Prostate gland (tissue), 2 donors: Measurements from ENCODE around the gene MICAL3. TPM values are rescaled to one million over a fixed set of nuclear protein-coding genes. Genes with fewer than 3 reads are reported as not detected.
"Not testable (repeated sequence)": the region's sequence is repeated elsewhere in the genome, so short reads cannot be mapped to it uniquely, and the experiment has no call there.

ENCODE experiments used
- DNase-seq: peaks from one replicate; pipeline ENCODE4 v3.0.0-alpha.2; 2019; ENCODE audit warnings: low spot score
- H3K27ac ChIP-seq, 2 donors: fragments of 200-600 bp; sonication (generic); 2 replicates each; pipeline ENCODE4 v1.5.1; 2017 to 2019
- H3K27me3 ChIP-seq: fragments of 200-600 bp; sonication (generic); replicated peaks from 2 replicates; pipeline ENCODE4 v1.5.1; 2019; ENCODE audit not compliant: insufficient read depth
- H3K36me3 ChIP-seq, 2 donors: fragments of 200-600 bp; sonication (generic); 1 replicate in 1 of 2; 2 replicates in 1 of 2; pipeline versions ENCODE4 v1.5.1 to v1.8.1; 2017 to 2019
- H3K4me1 ChIP-seq: fragments of 200-600 bp; sonication (generic); replicated peaks from 2 replicates; pipeline ENCODE4 v1.5.1; 2019
- H3K4me3 ChIP-seq, 2 donors: fragments of 200-600 bp; sonication (generic); 2 replicates each; pipeline ENCODE4 v1.5.1; 2017 to 2019
- H3K9me3 ChIP-seq: fragments of 200-600 bp; sonication (generic); 2 replicates; pipeline ENCODE4 v1.5.1; 2017
- POLR2A ChIP-seq: fragments of 450-650 bp; IDR thresholded peaks from one replicate; pipeline ENCODE4 v1.6.1; 2016; ENCODE audit warnings: antibody characterized with exemption, mild to moderate bottlenecking
- POLR2AphosphoS5 ChIP-seq: sonication (generic); formaldehyde crosslinking; IDR thresholded peaks from one replicate; pipeline ENCODE4 v1.6.1; 2017; ENCODE audit warnings: antibody characterized with exemption
- WGBS: methylation state at CpG from one replicate; pipeline ENCODE4 v1.1.5; 2018; 5-methylcytosine and 5-hydroxymethylcytosine counted together
- intact Hi-C: fragments of 100-400 bp; cut with DNase I; formaldehyde crosslinking; loops from one replicate; pipeline ENCODE4 v1.14.2; 2022
- total RNA-seq, 2 donors: library from RNA; depleted of rRNA; stranded (reverse); fragments of >200 nt; gene quantifications; one replicate each; pipeline ENCODE4 v1.1.0, GENCODE V29; 2016
- TF ChIP-seq, protein P1 (sequence below), 4 experiments: fragments of 200-600 bp in 2 of 4; fragments of 450-650 bp in 2 of 4; sonication (generic) in 2 of 4; IDR thresholded peaks; 1 replicate in 3 of 4; 2 replicates in 1 of 4; pipeline ENCODE4 v1.5.1; 2016 to 2019; ENCODE audit warnings: antibody characterized with exemption in 4 of 4, mild to moderate bottlenecking in 2 of 4, moderate library complexity in 2 of 4

MICAL3 gene
- total RNA-seq, 2 donors from 2014 or later = 58.6 to 78.7 TPM

DNA sequence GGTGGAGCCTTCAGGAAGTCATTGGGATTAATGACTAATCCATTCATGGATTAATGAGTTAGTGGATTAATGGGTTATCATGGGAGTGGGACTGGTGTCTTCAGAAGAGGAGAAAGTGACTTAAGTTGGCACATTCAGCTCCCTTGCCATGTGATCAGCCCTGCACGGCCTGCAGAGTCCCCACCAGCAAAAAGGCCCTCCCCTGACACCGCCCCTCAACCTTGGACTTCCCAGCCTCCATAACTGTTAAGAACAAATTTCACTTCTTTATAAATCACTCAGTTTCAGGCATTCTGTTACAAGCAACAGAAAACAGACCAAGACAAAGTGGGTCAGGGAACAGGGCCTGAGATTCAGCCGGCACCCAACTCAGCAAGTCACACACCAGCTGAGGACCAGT lies 85.3 kb downstream of the MICAL3 start:
- H3K9me3 ChIP-seq = no peaks in the 10 kb centered on the region
- H3K4me3 ChIP-seq = no peak overlapping the region
- intact Hi-C loops = no loop called here
- H3K4me1 ChIP-seq = peaks cover 4% of the 10 kb centered on the region
- no peaks in the 10 kb centered on the region for H3K36me3 ChIP-seq
- H3K27ac ChIP-seq = no peak overlapping the region
- H3K27me3 ChIP-seq = no peaks in the 10 kb centered on the region
- no peak for DNase-seq
- no peak for TF ChIP-seq POLR2AphosphoS5
- no peak for TF ChIP-seq POLR2A
- TF ChIP-seq, protein P1, sequence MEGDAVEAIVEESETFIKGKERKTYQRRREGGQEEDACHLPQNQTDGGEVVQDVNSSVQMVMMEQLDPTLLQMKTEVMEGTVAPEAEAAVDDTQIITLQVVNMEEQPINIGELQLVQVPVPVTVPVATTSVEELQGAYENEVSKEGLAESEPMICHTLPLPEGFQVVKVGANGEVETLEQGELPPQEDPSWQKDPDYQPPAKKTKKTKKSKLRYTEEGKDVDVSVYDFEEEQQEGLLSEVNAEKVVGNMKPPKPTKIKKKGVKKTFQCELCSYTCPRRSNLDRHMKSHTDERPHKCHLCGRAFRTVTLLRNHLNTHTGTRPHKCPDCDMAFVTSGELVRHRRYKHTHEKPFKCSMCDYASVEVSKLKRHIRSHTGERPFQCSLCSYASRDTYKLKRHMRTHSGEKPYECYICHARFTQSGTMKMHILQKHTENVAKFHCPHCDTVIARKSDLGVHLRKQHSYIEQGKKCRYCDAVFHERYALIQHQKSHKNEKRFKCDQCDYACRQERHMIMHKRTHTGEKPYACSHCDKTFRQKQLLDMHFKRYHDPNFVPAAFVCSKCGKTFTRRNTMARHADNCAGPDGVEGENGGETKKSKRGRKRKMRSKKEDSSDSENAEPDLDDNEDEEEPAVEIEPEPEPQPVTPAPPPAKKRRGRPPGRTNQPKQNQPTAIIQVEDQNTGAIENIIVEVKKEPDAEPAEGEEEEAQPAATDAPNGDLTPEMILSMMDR (IDR thresholded peaks at IDR 0.05) = no peak
- 86% methylated on average over 3 of the region's 3 CpGs for WGBS

GRCh38 chr22:17938484-17938924 lies 85.9 kb downstream of the MICAL3 start:
- no peak for DNase-seq
- H3K36me3 ChIP-seq = no peaks in the 10 kb centered on the region
- intact Hi-C loops = no loop called here
- H3K9me3 ChIP-seq = no peaks in the 10 kb centered on the region
- H3K27me3 ChIP-seq = no peaks in the 10 kb centered on the region
- no peaks in the 10 kb centered on the region for H3K4me1 ChIP-seq
- H3K27ac ChIP-seq = no peak overlapping the region
- H3K4me3 ChIP-seq = no peak overlapping the region
- 65% methylated on average over 8 of the region's 8 CpGs for WGBS
- TF ChIP-seq POLR2AphosphoS5 = peak; percentile 7
- no peak for TF ChIP-seq POLR2A

GRCh38 chr22:17932457-17932856 lies 91.9 kb downstream of the MICAL3 start:
- H3K4me1 ChIP-seq, DNase-seq, H3K9me3 ChIP-seq, H3K4me3 ChIP-seq, H3K27ac ChIP-seq, H3K36me3 ChIP-seq, H3K27me3 ChIP-seq, intact Hi-C loops: not testable (repeated sequence)
- WGBS = 94% methylated on average over 2 of the region's 2 CpGs

DNA sequence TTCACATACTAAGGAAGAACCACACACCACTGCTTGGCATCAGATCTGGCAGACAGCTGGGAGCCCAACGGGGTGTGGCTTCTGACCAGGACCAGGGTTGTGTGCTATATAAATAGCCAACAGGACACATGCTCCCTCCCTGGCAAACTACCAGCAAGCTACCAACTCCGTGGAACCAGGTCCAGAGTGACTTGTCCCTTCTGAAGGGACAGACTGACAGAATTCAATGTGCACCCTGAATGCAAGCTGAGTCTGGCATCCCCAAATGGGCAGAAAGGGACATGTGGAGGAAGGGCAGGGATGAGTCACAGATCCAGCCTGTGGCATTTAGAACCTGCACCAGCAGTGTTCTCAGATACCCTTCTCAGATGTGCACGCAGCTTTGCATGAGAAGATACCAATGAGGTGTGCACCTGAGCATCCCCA lies 92.9 kb downstream of the MICAL3 start:
- Histone ChIP-seq H3K9me3 (no peaks in the 10 kb centered on the region), H3K4me1 (peaks cover 8% of the 10 kb centered on the region), H3K4me3 (no peak overlapping the region), H3K27ac (no peak overlapping the region), H3K27me3 (no peaks in the 10 kb centered on the region), H3K36me3 (no peaks in the 10 kb centered on the region)
- 63% methylated on average over 3 of the region's 3 CpGs for WGBS
- intact Hi-C loops = no loop called here
- DNase-seq = peak; percentile 57
- TF ChIP-seq, protein P1 (IDR thresholded peaks at IDR 0.05) = no peak
- TF ChIP-seq POLR2A (no peak), POLR2AphosphoS5 (no peak)

DNA sequence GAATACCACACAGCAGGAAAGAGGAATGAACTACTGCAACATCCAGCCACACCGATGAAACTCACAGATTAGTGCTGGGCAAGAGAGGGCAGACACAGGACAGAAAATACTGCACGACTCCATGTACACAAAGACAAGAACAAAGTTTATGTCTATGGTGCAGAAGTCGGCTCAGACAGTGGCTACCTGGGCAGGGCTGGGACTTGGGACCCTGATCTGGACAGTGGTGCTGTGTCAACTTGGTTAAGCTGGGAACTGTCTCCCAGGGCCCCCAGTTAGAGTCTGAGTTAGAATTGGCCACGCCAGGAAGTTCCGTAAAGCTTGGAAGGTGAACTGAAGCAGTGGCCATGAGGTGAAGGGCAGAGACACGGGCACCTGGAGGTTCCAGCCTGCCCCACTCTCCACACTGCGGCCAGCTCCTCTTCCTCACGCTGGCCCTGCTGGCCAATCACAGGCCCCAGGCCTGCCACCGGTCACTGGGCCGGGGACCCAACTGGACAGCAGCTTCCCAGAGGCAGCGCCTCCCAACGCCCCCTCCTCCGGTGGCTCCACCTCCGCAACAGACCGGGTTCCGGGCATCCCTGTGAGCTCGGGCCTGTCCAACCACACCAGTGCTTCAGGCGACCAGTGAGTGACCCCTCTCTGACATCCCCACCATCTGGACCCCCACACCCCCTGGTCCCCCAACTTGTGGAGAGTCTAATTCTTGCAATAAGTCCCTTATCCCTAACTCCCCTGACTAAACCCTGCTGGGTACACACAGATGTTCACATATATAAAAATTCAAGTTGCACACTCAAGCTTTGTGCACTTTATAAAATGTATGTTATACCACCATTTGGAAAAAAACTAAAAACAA lies 93.7 kb downstream of the MICAL3 start:
- WGBS = 95% methylated on average over 18 of the region's 18 CpGs
- DNase-seq = no peak
- Histone ChIP-seq H3K4me1 (peaks cover 8% of the 10 kb centered on the region), H3K4me3 (no peak overlapping the region), H3K36me3 (no peaks in the 10 kb centered on the region), H3K9me3 (no peaks in the 10 kb centered on the region), H3K27me3 (no peaks in the 10 kb centered on the region), H3K27ac (no peak overlapping the region)
- intact Hi-C loops = no loop called here
- TF ChIP-seq POLR2AphosphoS5 (no peak), POLR2A (no peak)
- TF ChIP-seq, protein P1 (IDR thresholded peaks at IDR 0.05) = no peak

DNA sequence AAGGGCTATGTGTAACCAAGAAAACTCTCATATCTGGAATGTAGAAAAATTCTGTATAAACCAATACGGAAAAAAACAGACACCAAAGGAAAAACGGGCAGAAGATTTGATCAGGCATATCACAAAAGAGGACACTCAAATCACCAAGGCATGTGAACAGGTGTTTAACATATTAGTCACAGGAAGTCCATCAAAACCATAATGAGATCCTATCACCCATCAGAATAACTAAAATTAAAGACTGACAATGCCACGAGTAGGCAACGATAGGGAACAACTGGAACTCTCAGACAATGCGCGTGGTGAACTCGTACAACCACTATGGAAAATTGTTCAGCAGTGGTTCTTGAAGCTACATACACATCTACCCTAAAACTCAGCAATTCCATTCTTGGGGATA lies 94.5 kb downstream of the MICAL3 start:
- intact Hi-C loops = no loop called here
- WGBS = 84% methylated on average over 7 of the region's 7 CpGs
- Histone ChIP-seq H3K36me3 (no peaks in the 10 kb centered on the region), H3K4me1 (peaks cover 12% of the 10 kb centered on the region), H3K27me3 (no peaks in the 10 kb centered on the region), H3K9me3 (no peaks in the 10 kb centered on the region), H3K27ac (no peak overlapping the region), H3K4me3 (no peak overlapping the region)
- no peak for TF ChIP-seq POLR2AphosphoS5
- no peak for TF ChIP-seq POLR2A
- TF ChIP-seq, protein P1 (IDR thresholded peaks at IDR 0.05) = no peak
- no peak for DNase-seq
